Retinal pigment epithelial cell (primary cell): Measurements from ENCODE around the gene PTGER1.
"Not testable (repeated sequence)": the region's sequence is repeated elsewhere in the genome, so short reads cannot be mapped to it uniquely, and the experiment has no call there.

ENCODE experiments used
- DNase-seq: peaks from one replicate; pipeline ENCODE4 v3.0.0-alpha.2; 2010; ENCODE audit warnings: low read depth
- H3K4me3 ChIP-seq: 2 replicates; pipeline ENCODE4 v1.5.1; 2011; ENCODE audit warnings: mild to moderate bottlenecking, low read length, control low read depth, moderate library complexity
- TF ChIP-seq, protein P1 (sequence below): conservative IDR thresholded peaks from 2 replicates; pipeline ENCODE4 v1.5.1; 2011; ENCODE audit warnings: low read depth, low read length, control low read depth, inconsistent platforms

PTGER1 gene

DNA sequence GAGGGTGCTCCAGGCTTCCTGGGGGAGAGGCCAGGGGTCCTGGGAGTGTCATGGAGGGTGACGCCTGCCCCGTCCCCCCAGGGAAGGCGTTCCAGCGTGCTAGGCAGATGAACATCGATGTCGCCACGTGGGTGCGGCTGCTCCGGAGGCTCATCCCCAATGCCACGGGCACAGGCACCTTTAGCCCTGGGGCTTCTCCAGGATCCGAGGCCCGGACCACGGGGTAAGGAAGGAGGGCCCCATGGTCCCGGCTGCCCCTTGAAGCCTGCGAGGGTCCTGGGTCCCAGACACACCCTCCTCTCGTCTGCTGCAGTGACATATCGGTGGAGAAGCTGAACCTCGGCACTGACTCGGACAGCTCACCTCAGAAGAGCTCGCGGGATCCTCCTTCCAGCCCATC, 11.4 kb downstream of the PTGER1 start:
- no peak overlapping the region for H3K4me3 ChIP-seq
- DNase-seq: no peak
- TF ChIP-seq, protein P1, sequence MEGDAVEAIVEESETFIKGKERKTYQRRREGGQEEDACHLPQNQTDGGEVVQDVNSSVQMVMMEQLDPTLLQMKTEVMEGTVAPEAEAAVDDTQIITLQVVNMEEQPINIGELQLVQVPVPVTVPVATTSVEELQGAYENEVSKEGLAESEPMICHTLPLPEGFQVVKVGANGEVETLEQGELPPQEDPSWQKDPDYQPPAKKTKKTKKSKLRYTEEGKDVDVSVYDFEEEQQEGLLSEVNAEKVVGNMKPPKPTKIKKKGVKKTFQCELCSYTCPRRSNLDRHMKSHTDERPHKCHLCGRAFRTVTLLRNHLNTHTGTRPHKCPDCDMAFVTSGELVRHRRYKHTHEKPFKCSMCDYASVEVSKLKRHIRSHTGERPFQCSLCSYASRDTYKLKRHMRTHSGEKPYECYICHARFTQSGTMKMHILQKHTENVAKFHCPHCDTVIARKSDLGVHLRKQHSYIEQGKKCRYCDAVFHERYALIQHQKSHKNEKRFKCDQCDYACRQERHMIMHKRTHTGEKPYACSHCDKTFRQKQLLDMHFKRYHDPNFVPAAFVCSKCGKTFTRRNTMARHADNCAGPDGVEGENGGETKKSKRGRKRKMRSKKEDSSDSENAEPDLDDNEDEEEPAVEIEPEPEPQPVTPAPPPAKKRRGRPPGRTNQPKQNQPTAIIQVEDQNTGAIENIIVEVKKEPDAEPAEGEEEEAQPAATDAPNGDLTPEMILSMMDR: no peak

DNA sequence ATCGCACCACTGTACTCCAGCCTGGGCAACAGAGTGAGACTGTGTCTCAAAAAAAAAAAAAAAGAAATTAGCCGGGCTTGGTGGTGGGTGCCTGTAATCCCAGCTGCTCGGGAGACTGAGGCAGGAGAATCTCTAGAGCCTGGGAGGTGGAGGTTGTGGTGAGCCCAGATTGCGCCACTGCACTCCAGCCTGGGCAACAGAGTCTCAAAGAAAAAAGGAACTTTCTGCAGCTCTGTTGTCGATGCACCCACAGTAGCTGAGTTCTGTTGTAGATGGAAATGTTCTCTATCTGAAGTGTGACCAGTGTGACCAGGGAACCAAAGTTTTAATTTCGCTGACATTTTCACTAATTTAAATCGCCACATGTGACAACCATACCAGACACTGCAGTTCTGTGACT, 12.8 kb downstream of the PTGER1 start:
- DNase-seq, H3K4me3 ChIP-seq: not testable (repeated sequence)

DNA sequence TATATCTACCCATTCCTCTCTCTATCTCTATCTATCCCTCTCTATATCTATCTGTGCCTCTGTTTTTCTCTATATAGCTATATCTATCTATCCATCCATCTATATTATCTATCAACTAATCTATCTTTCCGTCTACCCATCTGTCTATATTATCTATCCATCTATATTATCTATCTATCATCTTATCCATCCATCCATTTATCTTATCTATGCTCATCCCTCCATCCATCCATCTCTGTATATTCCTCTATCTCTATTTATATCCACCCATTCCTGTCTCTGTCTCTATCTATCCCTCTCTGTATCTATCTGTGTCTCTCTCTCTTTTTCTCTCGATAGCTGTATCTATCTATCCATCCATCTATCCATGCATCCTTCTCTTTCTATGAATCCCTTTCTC, 14.2 kb downstream of the PTGER1 start:
- DNase-seq: no peak
- H3K4me3 ChIP-seq: no peak overlapping the region
- TF ChIP-seq, protein P1: no peak

DNA sequence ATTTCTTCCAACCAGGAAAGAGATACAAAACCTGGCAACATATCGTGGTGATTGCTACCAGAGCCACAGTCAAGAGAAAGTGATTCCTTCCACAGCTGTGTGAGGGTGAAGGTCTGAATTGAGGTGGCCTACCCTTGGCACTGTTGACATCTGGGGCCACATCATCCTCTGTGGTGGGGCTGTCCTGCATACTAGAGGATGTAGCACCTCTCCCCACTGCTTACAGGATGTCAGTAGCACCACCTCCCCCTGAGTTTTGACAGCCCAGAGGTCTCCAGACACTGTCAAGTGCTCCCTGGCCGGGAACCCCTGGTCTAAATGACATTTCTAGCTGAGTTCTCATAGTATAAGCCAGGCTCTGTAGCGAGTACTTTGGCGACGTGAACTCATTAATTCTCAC, 15.5 kb downstream of the PTGER1 start:
- no peak for DNase-seq
- TF ChIP-seq, protein P1: no peak

DNA sequence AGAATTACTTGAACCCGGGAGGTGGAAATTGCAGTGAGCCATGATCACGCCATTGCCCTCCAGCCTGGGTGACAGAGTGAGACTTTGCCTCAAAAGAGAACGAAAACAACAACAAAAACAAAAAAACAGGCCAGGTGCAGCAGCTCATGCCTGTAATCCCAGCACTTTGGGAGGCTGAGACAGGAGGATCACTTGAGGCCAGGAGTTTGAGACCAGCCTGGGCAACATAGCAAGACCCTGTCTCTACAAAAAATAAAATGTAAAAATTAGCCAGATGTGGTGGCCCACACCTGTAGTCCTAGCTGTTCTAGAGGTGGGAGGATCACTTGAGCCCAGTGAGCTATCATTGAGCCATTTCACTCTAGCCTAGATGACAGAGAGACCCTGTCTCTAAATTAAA, 22.9 kb downstream of the PTGER1 start:
- H3K4me3 ChIP-seq, DNase-seq: not testable (repeated sequence)

More for the DNA sequence above, 15.5 kb downstream of the PTGER1 start:
- no peak overlapping the region for H3K4me3 ChIP-seq

DNA sequence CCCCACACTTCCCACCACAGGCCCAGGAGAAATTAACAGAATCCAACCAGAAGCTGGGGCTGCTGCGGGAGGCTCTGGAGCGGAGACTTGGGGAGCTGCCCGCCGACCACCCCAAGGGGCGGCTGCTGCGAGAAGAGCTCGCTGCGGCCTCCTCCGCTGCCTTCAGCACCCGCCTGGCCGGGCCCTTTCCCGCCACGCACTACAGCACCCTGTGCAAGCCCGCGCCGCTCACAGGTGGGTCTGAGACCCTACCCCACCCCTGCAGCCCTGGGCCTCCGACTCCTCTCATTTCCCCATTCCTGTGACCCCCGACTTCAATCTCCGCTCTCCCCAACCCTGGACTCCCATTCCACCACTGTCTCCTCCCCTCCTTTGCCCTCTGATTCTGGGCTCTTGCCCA, 24.3 kb downstream of the PTGER1 start:
- TF ChIP-seq, protein P1: no peak
- DNase-seq: no peak
- H3K4me3 ChIP-seq: no peak overlapping the region

DNA sequence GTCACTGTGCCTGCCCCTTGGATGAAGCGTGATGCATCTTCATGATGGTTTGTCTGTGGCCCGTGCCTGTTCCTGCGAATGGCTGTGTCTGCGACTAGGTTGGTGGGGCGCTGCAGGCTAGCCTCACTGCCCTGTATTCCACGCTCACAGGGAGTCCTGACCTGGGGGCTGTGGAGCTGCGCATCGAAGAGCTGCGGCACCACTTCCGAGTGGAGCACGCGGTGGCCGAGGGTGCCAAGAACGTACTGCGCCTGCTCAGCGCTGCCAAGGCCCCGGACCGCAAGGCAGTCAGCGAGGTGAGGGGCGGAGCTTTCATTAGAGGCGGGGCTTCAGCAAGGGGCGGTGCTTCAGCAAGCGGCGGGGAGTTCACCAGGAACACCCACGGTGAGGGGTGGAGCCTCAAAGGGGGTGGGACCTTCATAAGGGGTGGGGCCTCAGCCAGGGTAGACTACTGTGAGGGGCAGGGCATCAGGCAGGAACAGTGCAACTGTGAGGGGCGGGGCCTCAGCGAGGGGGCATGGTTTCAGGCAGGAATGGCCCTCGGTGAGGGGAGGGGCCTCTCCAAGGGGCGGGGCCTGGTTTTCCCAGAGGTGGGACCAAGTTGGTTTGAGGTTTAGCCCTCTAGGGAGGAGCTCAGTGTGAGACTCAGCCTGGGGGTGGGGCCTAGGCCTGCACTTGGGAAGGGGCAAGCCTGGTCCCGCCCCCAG, 24.8 kb downstream of the PTGER1 start:
- no peak overlapping the region for H3K4me3 ChIP-seq
- TF ChIP-seq, protein P1: no peak
- DNase-seq: no peak

DNA sequence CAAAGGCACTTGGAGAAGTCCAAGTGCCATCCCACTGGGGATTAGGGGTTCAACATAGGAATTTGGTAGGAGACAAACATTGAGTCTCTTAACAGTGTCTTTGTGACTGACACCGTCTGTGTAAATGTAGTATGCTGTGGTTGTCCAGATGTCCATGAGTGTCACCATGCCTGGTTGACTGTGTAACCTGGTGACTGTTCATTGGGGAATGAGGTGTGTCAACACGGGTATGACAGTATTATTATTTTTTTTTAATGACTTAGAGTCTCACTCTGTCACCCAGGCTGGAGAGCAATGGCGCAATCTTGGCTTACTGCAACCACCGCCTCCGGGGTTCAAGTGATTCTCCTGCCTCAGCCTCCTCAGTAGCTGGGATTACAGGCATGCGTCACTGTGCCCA, 25.8 kb downstream of the PTGER1 start:
- H3K4me3 ChIP-seq: no peak overlapping the region
- TF ChIP-seq, protein P1: no peak
- DNase-seq: no peak
